ENCODE results near the gene DHCR7.

The DHCR7 gene

GRCh38 chr11:71444811-71445210 lies 3.4 kb downstream of the DHCR7 start:
- no peak for DNase-seq (ENCODE audit: low read depth, low spot score)
- Histone ChIP-seq H3K4me3 (ENCODE audit: insufficient read length, low read depth) (no peak overlapping the region), H3K9me3 (ENCODE audit: insufficient read depth, low read length) (peaks cover 18% of the 10 kb centered on the region), H3K9ac (ENCODE audit: insufficient read length, low read depth) (no peak overlapping the region), H3K36me3 (ENCODE audit: insufficient read depth, insufficient read length, low read length) (peaks cover 73% of the 10 kb centered on the region), H3K27me3 (ENCODE audit: insufficient read depth, insufficient read length) (no peaks in the 10 kb centered on the region), H3K4me1 (ENCODE audit: insufficient read depth, insufficient read length) (no peaks in the 10 kb centered on the region)
- TF ChIP-seq ZNF274 (IDR thresholded peaks at IDR 0.05; ENCODE audit: low read depth, low read length) = no peak
- TF ChIP-seq YY1 (IDR thresholded peaks at IDR 0.05; ENCODE audit: insufficient read depth, insufficient read length) = no peak
- no peak for TF ChIP-seq SUZ12 (IDR thresholded peaks at IDR 0.05; ENCODE audit: extremely low read depth, insufficient read depth, insufficient read length)

- Histone ChIP-seq H3K27me3 (ENCODE audit: insufficient read depth, insufficient read length) (no peaks in the 10 kb centered on the region), H3K36me3 (ENCODE audit: insufficient read depth, insufficient read length, low read length) (peaks cover 82% of the 10 kb centered on the region), H3K4me1 (ENCODE audit: insufficient read depth, insufficient read length) (no peaks in the 10 kb centered on the region), H3K9ac (ENCODE audit: insufficient read length, low read depth) (no peak overlapping the region), H3K4me3 (ENCODE audit: insufficient read length, low read depth) (no peak overlapping the region), H3K9me3 (ENCODE audit: insufficient read depth, low read length) (peaks cover 18% of the 10 kb centered on the region)
- no peak for TF ChIP-seq SUZ12 (IDR thresholded peaks at IDR 0.05; ENCODE audit: extremely low read depth, insufficient read depth, insufficient read length)
- no peak for TF ChIP-seq ZNF274 (IDR thresholded peaks at IDR 0.05; ENCODE audit: low read depth, low read length)
- TF ChIP-seq YY1 (IDR thresholded peaks at IDR 0.05; ENCODE audit: insufficient read depth, insufficient read length) = no peak
- no peak for DNase-seq (ENCODE audit: low read depth, low spot score)
Observed at GRCh38 chr11:71443736-71444445, 4.3 kb downstream of the DHCR7 start.

- TF ChIP-seq ZNF274 (IDR thresholded peaks at IDR 0.05; ENCODE audit: low read depth, low read length) (no peak), YY1 (IDR thresholded peaks at IDR 0.05; ENCODE audit: insufficient read depth, insufficient read length) (no peak), SUZ12 (IDR thresholded peaks at IDR 0.05; ENCODE audit: extremely low read depth, insufficient read depth, insufficient read length) (no peak)
- peaks cover 18% of the 10 kb centered on the region for H3K9me3 ChIP-seq (ENCODE audit: insufficient read depth, low read length)
- no peak overlapping the region for H3K4me3 ChIP-seq (ENCODE audit: insufficient read length, low read depth)
- no peaks in the 10 kb centered on the region for H3K27me3 ChIP-seq (ENCODE audit: insufficient read depth, insufficient read length)
- H3K9ac ChIP-seq (ENCODE audit: insufficient read length, low read depth) = no peak overlapping the region
- DNase-seq (ENCODE audit: low read depth, low spot score) = no peak
- H3K4me1 ChIP-seq (ENCODE audit: insufficient read depth, insufficient read length) = no peaks in the 10 kb centered on the region
- H3K36me3 ChIP-seq (ENCODE audit: insufficient read depth, insufficient read length, low read length) = peaks cover 92% of the 10 kb centered on the region
Observed at GRCh38 chr11:71442880-71443279, 5.3 kb downstream of the DHCR7 start.

DNA sequence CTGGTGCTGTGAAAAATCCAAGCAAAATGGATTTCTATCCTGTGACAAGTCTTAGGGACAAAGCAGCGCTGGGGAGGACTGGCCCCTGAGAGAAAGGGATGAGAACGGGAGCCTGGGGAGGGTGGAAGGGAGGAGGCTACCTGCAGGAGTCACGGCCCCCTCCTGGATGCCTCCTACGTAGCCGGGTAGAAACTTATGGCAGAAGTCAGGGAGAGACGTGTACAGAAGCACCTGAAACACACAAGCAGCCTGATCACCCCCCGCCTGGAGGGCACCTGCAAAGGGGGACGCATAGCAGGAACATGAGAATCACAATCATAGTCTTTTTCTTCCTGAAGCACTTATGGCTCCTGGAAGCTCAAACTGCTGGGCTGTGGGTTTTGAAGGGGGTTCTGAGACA lies 6.1 kb downstream of the DHCR7 start:
- no peak overlapping the region for H3K9ac ChIP-seq (ENCODE audit: insufficient read length, low read depth)
- TF ChIP-seq ZNF274 (IDR thresholded peaks at IDR 0.05; ENCODE audit: low read depth, low read length) (no peak), YY1 (IDR thresholded peaks at IDR 0.05; ENCODE audit: insufficient read depth, insufficient read length) (no peak), SUZ12 (IDR thresholded peaks at IDR 0.05; ENCODE audit: extremely low read depth, insufficient read depth, insufficient read length) (no peak)
- no peak overlapping the region for H3K4me3 ChIP-seq (ENCODE audit: insufficient read length, low read depth)
- no peaks in the 10 kb centered on the region for H3K27me3 ChIP-seq (ENCODE audit: insufficient read depth, insufficient read length)
- peaks cover 97% of the 10 kb centered on the region for H3K36me3 ChIP-seq (ENCODE audit: insufficient read depth, insufficient read length, low read length)
- H3K9me3 ChIP-seq (ENCODE audit: insufficient read depth, low read length) = peaks cover 18% of the 10 kb centered on the region
- no peaks in the 10 kb centered on the region for H3K4me1 ChIP-seq (ENCODE audit: insufficient read depth, insufficient read length)
- no peak for DNase-seq (ENCODE audit: low read depth, low spot score)

DNA sequence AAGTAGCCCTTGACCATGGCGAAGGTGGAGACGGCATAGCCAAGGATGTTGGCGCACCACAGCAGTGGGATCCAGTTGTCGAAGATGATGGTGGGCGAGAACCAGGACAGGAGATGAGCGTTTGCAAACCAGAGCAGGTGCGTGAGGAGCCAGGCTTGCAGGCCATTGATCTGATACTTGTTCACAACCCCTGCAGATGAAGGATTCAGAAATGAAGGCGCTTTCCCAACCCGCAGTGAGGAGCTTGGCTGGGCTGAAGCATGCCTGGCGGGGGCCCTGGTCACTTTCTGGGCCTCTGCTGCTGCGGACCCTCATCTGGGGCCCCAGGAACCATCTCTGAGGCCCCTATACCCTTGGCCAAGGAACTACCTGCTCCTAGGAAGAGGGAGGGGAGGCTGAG lies 6.9 kb downstream of the DHCR7 start:
- H3K9ac ChIP-seq (ENCODE audit: insufficient read length, low read depth) = no peak overlapping the region
- H3K27me3 ChIP-seq (ENCODE audit: insufficient read depth, insufficient read length) = no peaks in the 10 kb centered on the region
- DNase-seq (ENCODE audit: low read depth, low spot score) = no peak
- H3K36me3 ChIP-seq (ENCODE audit: insufficient read depth, insufficient read length, low read length) = peaks cover 95% of the 10 kb centered on the region
- H3K4me1 ChIP-seq (ENCODE audit: insufficient read depth, insufficient read length) = no peaks in the 10 kb centered on the region
- H3K9me3 ChIP-seq (ENCODE audit: insufficient read depth, low read length) = peaks cover 10% of the 10 kb centered on the region
- H3K4me3 ChIP-seq (ENCODE audit: insufficient read length, low read depth) = no peak overlapping the region
- TF ChIP-seq YY1 (IDR thresholded peaks at IDR 0.05; ENCODE audit: insufficient read depth, insufficient read length) (no peak), ZNF274 (IDR thresholded peaks at IDR 0.05; ENCODE audit: low read depth, low read length) (no peak), SUZ12 (IDR thresholded peaks at IDR 0.05; ENCODE audit: extremely low read depth, insufficient read depth, insufficient read length) (no peak)

DNA sequence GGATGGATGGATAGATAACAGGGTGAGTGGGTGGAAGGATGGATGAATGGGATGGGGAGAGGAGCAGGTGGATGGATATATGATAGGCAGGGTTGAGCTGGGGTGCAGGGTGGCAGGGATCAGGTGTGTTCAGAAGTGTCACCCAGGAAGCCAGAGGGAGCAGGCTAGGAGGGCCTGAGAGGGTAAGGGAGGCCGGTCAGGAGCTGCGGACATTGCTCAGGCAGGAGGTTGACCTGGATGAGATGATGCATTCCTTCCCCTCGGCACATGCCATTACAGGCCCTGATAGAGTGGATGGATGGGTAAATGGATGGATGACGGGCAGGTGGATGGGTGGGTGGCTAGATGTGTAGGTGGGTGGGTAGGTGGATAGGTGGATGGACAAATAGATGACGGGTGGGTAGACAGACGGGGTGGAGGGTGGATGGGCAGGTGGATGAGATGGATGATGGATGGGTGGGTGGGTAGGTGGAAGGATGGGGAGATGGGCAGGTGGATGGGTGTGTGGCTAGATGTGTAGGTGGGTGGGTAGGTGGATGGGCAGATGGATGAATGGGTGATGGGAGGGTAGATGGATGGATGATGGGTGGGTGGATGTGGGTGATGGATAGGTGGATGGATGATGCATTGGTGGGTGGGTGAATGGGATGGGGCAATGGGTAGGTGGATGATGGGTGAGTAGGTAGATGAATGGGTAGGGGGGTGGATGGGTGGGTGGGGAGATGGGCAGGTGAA lies 8.0 kb downstream of the DHCR7 start:
- no peaks in the 10 kb centered on the region for H3K9me3 ChIP-seq (ENCODE audit: insufficient read depth, low read length)
- H3K4me1 ChIP-seq (ENCODE audit: insufficient read depth, insufficient read length) = no peaks in the 10 kb centered on the region
- no peak for DNase-seq (ENCODE audit: low read depth, low spot score)
- H3K27me3 ChIP-seq (ENCODE audit: insufficient read depth, insufficient read length) = no peaks in the 10 kb centered on the region
- H3K36me3 ChIP-seq (ENCODE audit: insufficient read depth, insufficient read length, low read length) = peaks cover 91% of the 10 kb centered on the region
- H3K4me3 ChIP-seq (ENCODE audit: insufficient read length, low read depth) = no peak overlapping the region
- no peak overlapping the region for H3K9ac ChIP-seq (ENCODE audit: insufficient read length, low read depth)
- TF ChIP-seq SUZ12 (IDR thresholded peaks at IDR 0.05; ENCODE audit: extremely low read depth, insufficient read depth, insufficient read length) = no peak
- TF ChIP-seq YY1 (IDR thresholded peaks at IDR 0.05; ENCODE audit: insufficient read depth, insufficient read length) = no peak
- no peak for TF ChIP-seq ZNF274 (IDR thresholded peaks at IDR 0.05; ENCODE audit: low read depth, low read length)

- Histone ChIP-seq H3K27me3 (ENCODE audit: insufficient read depth, insufficient read length) (no peaks in the 10 kb centered on the region), H3K9me3 (ENCODE audit: insufficient read depth, low read length) (no peaks in the 10 kb centered on the region), H3K4me3 (ENCODE audit: insufficient read length, low read depth) (no peak overlapping the region), H3K36me3 (ENCODE audit: insufficient read depth, insufficient read length, low read length) (peaks cover 88% of the 10 kb centered on the region), H3K9ac (ENCODE audit: insufficient read length, low read depth) (no peak overlapping the region), H3K4me1 (ENCODE audit: insufficient read depth, insufficient read length) (no peaks in the 10 kb centered on the region)
- TF ChIP-seq YY1 (IDR thresholded peaks at IDR 0.05; ENCODE audit: insufficient read depth, insufficient read length) (no peak), SUZ12 (IDR thresholded peaks at IDR 0.05; ENCODE audit: extremely low read depth, insufficient read depth, insufficient read length) (no peak), ZNF274 (IDR thresholded peaks at IDR 0.05; ENCODE audit: low read depth, low read length) (no peak)
- no peak for DNase-seq (ENCODE audit: low read depth, low spot score)
Observed at GRCh38 chr11:71438650-71439049, 9.5 kb downstream of the DHCR7 start.
